ENCODE data around the gene CCSAP. TPM values are rescaled to one million over a fixed set of nuclear protein-coding genes. Genes with fewer than 3 reads are reported as not detected.

CCSAP gene
- polyA plus RNA-seq, 3 donors = 5.2 to 12.2 (median 6.7) TPM

GRCh38 chr1:229372251-229372650 lies 29.4 kb upstream of the CCSAP start:
- Histone ChIP-seq H3K27me3 (ENCODE audit: control insufficient read depth in 2 of 2, insufficient read depth in 2 of 2, low read length in 2 of 2) (peaks cover 9 to 21% of the 10 kb centered on the region in 2 donors), H2AFZ (ENCODE audit: insufficient read depth, low read depth, low read length, poor library complexity, severe bottlenecking) (no peak overlapping the region), H3K4me1 (ENCODE audit: control insufficient read depth in 1 of 2, insufficient read depth in 2 of 2, low read length in 2 of 2) (no peaks in the 10 kb centered on the region), H3K27ac (ENCODE audit: low read depth in 1 of 2, low read length in 2 of 2) (no peak overlapping the region), H3K9ac (ENCODE audit: insufficient read depth, low read length, poor library complexity, severe bottlenecking) (no peak overlapping the region), H3K4me2 (replicated peaks; ENCODE audit: extremely low read depth, low read length, poor library complexity, severe bottlenecking) (no peak overlapping the region), H3K4me3 (replicated peaks in 1 of 3; ENCODE audit: low read depth in 2 of 3, low read length in 3 of 3) (no peak overlapping the region), H3K79me2 (ENCODE audit: insufficient read depth, low read length) (no peaks in the 10 kb centered on the region), H3K9me3 (replicated peaks in 1 of 2; ENCODE audit: control insufficient read depth in 1 of 2, insufficient read depth in 1 of 2, low read length in 2 of 2) (no peaks in the 10 kb centered on the region), H4K20me1 (ENCODE audit: insufficient read depth, low read length) (no peaks in the 10 kb centered on the region), H3K36me3 (replicated peaks in 1 of 2; ENCODE audit: control insufficient read depth in 1 of 2, insufficient read depth in 2 of 2, low read length in 2 of 2) (no peaks in the 10 kb centered on the region)
- H3K27me3 Mint-ChIP-seq (ENCODE audit: low read depth in 3 of 3) = peaks cover 20 to 36% (median 21%) of the 10 kb centered on the region in 3 donors
- peaks cover 0 to 3% (median 0%) of the 10 kb centered on the region in 7 donors for H3K9me3 Mint-ChIP-seq
- no peak for TF ChIP-seq CTCF (IDR thresholded peaks at IDR 0.05)
- no peak overlapping the region for H3K4me3 Mint-ChIP-seq
- intact Hi-C loops (cut with micrococcal nuclease) = no loop called here
- H3K27ac Mint-ChIP-seq = no peak overlapping the region
- no peaks in the 10 kb centered on the region for H3K36me3 Mint-ChIP-seq
- DNase-seq = no peak
- peaks cover 2% of the 10 kb centered on the region for H3K4me1 Mint-ChIP-seq

- no peaks in the 10 kb centered on the region for H3K4me1 ChIP-seq (ENCODE audit: control insufficient read depth in 1 of 2, insufficient read depth in 2 of 2, low read length in 2 of 2)
- H3K4me3 ChIP-seq (replicated peaks in 1 of 3; ENCODE audit: low read depth in 2 of 3, low read length in 3 of 3) = no peak overlapping the region
- WGBS (ENCODE audit: insufficient coverage) = 97% methylated on average over 6 of the region's 6 CpGs
- no peak overlapping the region for H3K9ac ChIP-seq (ENCODE audit: insufficient read depth, low read length, poor library complexity, severe bottlenecking)
- no peak overlapping the region for H3K27ac ChIP-seq (ENCODE audit: low read depth in 1 of 2, low read length in 2 of 2)
- no peak for DNase-seq
- no peaks in the 10 kb centered on the region for H4K20me1 ChIP-seq (ENCODE audit: insufficient read depth, low read length)
- H3K27me3 ChIP-seq (ENCODE audit: control insufficient read depth in 2 of 2, insufficient read depth in 2 of 2, low read length in 2 of 2) = peaks cover 9 to 21% of the 10 kb centered on the region in 2 donors
- Mint-ChIP-seq H3K36me3 (no peaks in the 10 kb centered on the region), H3K27me3 (ENCODE audit: low read depth in 3 of 3) (peaks cover 20 to 36% (median 21%) of the 10 kb centered on the region in 3 donors), H3K9me3 (peaks cover 0 to 4% (median under 1%) of the 10 kb centered on the region in 7 donors), H3K27ac (peak overlapping the region in 1 of 7 donors; percentile 40), H3K4me1 (peaks cover 2% of the 10 kb centered on the region), H3K4me3 (peak overlapping the region in 1 of 2 donors; percentile 43)
- no peak overlapping the region for H2AFZ ChIP-seq (ENCODE audit: insufficient read depth, low read depth, low read length, poor library complexity, severe bottlenecking)
- peaks cover 0 to 2% of the 10 kb centered on the region in 2 donors for H3K9me3 ChIP-seq (replicated peaks in 1 of 2; ENCODE audit: control insufficient read depth in 1 of 2, insufficient read depth in 1 of 2, low read length in 2 of 2)
- intact Hi-C loops (cut with micrococcal nuclease) = no loop called here
- no peak for TF ChIP-seq CTCF (IDR thresholded peaks at IDR 0.05)
- no peak overlapping the region for H3K4me2 ChIP-seq (replicated peaks; ENCODE audit: extremely low read depth, low read length, poor library complexity, severe bottlenecking)
- H3K79me2 ChIP-seq (ENCODE audit: insufficient read depth, low read length) = no peaks in the 10 kb centered on the region
- no peaks in the 10 kb centered on the region for H3K36me3 ChIP-seq (replicated peaks in 1 of 2; ENCODE audit: control insufficient read depth in 1 of 2, insufficient read depth in 2 of 2, low read length in 2 of 2)
These were observed 28.8 kb upstream of the CCSAP start for GRCh38 chr1:229371624-229372023.
